Activated T-cell treated with anti-CD3 and anti-CD28 coated beads, Interleukin-2, amount 50 U/mL, for 72 hours (primary cell): Measurements from ENCODE around the gene ADAMTS12. TPM values are rescaled to one million over a fixed set of nuclear protein-coding genes. Genes with fewer than 3 reads are reported as not detected.

Experiments
- ATAC-seq, 2 donors: fragments of 150-1000 bp; cut with Tn5 transposase; replicated peaks in 1 of 2; 2 replicates each; pipeline ENCODE4 v1.10.0; 2021; ENCODE audit warnings: moderate library complexity in 2 of 2, mild to moderate bottlenecking in 1 of 2
- DNase-seq, 2 donors: peaks; one replicate each; pipeline ENCODE4 v3.0.0; 2021 to 2022; ENCODE audit warnings: mixed read lengths in 1 of 2
- H3K27ac Mint-ChIP-seq: one replicate; pipeline ENCODE4 v1.8.0; 2022; ENCODE audit warnings: mild to moderate bottlenecking, moderate library complexity, mixed read lengths
- H3K27me3 Mint-ChIP-seq: one replicate; pipeline ENCODE4 v1.8.0; 2022; ENCODE audit warnings: low read depth, mixed read lengths
- H3K36me3 Mint-ChIP-seq, 2 donors: one replicate each; pipeline ENCODE4 v1.8.0; 2022; ENCODE audit warnings: mixed read lengths in 2 of 2, mild to moderate bottlenecking in 1 of 2; ENCODE audit not compliant: insufficient read depth in 2 of 2
- H3K4me1 Mint-ChIP-seq: one replicate; pipeline ENCODE4 v1.8.0; 2022; ENCODE audit warnings: low read depth, mixed read lengths
- H3K4me3 Mint-ChIP-seq, 2 donors: one replicate each; pipeline ENCODE4 v1.8.0; 2022; ENCODE audit warnings: mild to moderate bottlenecking in 2 of 2, mixed read lengths in 2 of 2, moderate library complexity in 2 of 2
- H3K9me3 Mint-ChIP-seq, 2 donors: one replicate each; pipeline ENCODE4 v1.8.0; 2022; ENCODE audit warnings: mixed read lengths in 2 of 2
- total RNA-seq, 2 donors: library from RNA; stranded (reverse); gene quantifications; one replicate each; pipeline ENCODE4 v1.2.3, GENCODE V29; 2022

ADAMTS12 gene
- total RNA-seq, 2 donors from 2014 or later = 0.05 TPM; not detected in 1

DNA sequence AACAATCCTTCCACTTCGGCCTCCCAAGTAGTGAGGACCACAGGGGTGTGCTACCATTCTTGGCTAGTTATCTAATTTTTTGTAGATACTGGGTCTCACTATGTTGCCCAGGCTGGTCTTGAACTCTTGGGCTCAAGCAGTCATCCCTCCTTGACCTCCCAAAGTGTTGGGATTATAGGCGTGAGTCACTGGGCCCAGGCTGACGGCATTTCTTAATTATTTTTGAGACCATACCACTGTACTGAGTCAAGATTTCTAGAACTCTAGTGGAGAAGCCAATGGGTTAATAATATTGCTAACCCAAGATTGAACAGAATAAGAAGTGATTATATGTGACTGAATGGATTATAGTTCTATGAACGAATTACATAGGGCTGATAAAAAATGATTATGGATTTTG, 384.4 kb downstream of the ADAMTS12 start:
- Mint-ChIP-seq H3K27ac (no peak overlapping the region), H3K4me1 (no peaks in the 10 kb centered on the region), H3K4me3 (no peak overlapping the region), H3K9me3 (no peaks in the 10 kb centered on the region), H3K36me3 (no peaks in the 10 kb centered on the region), H3K27me3 (no peaks in the 10 kb centered on the region)
- DNase-seq = no peak
- no peak for ATAC-seq

DNA sequence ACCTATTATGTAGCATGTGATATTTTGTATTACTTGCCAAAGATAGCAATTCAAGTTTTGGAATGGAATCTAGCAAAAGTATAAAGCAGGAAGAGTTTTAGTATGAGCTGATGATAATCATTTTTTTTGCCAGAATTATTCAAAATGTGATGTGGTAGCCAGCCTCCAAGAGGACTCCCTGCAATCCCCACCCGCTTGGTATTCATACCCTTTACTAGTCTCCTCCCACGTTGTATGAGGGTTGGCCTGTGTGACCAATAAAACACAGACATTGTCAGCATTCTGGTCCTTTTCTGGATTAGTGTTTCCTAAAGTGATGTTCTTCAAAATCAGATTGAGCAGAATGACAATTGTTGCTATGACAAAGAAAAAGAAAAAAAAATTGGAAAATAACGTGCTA, 387.2 kb downstream of the ADAMTS12 start:
- H3K4me1 Mint-ChIP-seq = no peaks in the 10 kb centered on the region

GRCh38 chr5:33501899-33502298, 389.9 kb downstream of the ADAMTS12 start:
- H3K4me1 Mint-ChIP-seq = no peaks in the 10 kb centered on the region
- DNase-seq = no peak
- no peaks in the 10 kb centered on the region for H3K36me3 Mint-ChIP-seq
- H3K27ac Mint-ChIP-seq = no peak overlapping the region
- H3K27me3 Mint-ChIP-seq = no peaks in the 10 kb centered on the region
- H3K9me3 Mint-ChIP-seq = no peaks in the 10 kb centered on the region
- H3K4me3 Mint-ChIP-seq = no peak overlapping the region
- no peak for ATAC-seq

More for the DNA sequence above, 387.2 kb downstream of the ADAMTS12 start:
- Mint-ChIP-seq H3K36me3 (no peaks in the 10 kb centered on the region), H3K27ac (no peak overlapping the region), H3K4me3 (no peak overlapping the region), H3K27me3 (no peaks in the 10 kb centered on the region), H3K9me3 (no peaks in the 10 kb centered on the region)
- DNase-seq (no peak), ATAC-seq (no peak)

GRCh38 chr5:33501260-33501659, 390.5 kb downstream of the ADAMTS12 start:
- Mint-ChIP-seq H3K27ac (no peak overlapping the region), H3K9me3 (no peaks in the 10 kb centered on the region), H3K4me1 (no peaks in the 10 kb centered on the region), H3K4me3 (no peak overlapping the region), H3K36me3 (no peaks in the 10 kb centered on the region), H3K27me3 (no peaks in the 10 kb centered on the region)
- DNase-seq = no peak
- ATAC-seq = no peak

DNA sequence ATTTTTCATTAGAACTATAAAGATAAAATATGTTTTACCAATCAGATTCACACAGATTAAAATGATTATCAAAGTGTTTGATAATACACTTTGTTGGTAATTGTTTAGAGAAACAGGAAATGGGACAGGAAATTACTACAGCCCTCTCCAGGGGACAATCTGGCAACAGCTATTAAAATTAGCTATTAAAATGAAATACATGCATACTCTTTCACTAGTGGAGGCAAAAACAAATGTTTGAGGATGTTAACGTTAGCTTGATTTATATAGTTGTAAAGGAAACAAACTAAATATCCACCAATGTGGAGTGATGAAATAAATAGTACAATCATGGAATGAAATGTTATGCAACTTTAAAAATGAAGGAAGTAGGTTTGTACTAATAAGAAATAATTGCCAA, 397.3 kb downstream of the ADAMTS12 start:
- no peak for ATAC-seq
- no peak overlapping the region for H3K4me3 Mint-ChIP-seq
- no peaks in the 10 kb centered on the region for H3K9me3 Mint-ChIP-seq
- no peak overlapping the region for H3K27ac Mint-ChIP-seq
- no peaks in the 10 kb centered on the region for H3K4me1 Mint-ChIP-seq
- H3K36me3 Mint-ChIP-seq = no peaks in the 10 kb centered on the region
- no peak for DNase-seq
- H3K27me3 Mint-ChIP-seq = no peaks in the 10 kb centered on the region

- H3K27ac Mint-ChIP-seq = no peak overlapping the region
- H3K27me3 Mint-ChIP-seq = no peaks in the 10 kb centered on the region
- no peak for ATAC-seq
- H3K4me3 Mint-ChIP-seq = no peak overlapping the region
- no peak for DNase-seq
- no peaks in the 10 kb centered on the region for H3K9me3 Mint-ChIP-seq
- H3K36me3 Mint-ChIP-seq = no peaks in the 10 kb centered on the region
- no peaks in the 10 kb centered on the region for H3K4me1 Mint-ChIP-seq
Measured at GRCh38 chr5:33491941-33492340, 399.8 kb downstream of the ADAMTS12 start.

DNA sequence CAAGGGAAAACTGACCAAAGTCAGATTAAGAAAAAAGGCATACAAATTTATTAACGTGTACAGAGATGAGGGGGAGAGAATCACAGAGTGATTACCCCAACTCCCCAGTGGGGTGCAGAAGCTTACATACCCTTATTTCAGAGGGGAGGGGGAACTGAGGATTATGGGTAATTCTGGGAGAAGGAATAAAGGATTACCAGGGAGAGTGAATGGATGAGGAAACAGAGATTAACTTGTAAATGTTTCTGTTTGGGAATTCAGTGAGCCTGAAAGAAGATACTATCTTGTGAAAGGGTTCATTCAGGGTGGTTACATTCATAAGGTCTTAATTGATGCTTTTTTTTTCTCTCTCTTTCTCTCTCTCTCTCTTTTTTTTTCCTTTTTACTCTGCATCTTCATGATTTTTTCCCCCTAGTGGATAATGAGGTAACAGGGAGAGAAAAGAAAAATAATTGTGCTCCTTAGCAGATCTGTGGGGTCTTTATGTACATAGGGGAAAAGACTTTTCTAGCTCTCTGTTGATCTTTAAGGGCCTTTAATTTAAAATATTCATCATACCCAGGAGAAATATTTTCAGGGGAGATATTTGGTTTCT, 401.6 kb downstream of the ADAMTS12 start:
- H3K27me3 Mint-ChIP-seq = no peaks in the 10 kb centered on the region
- no peak overlapping the region for H3K4me3 Mint-ChIP-seq
- no peak for ATAC-seq
- no peaks in the 10 kb centered on the region for H3K9me3 Mint-ChIP-seq
- DNase-seq = no peak
- no peaks in the 10 kb centered on the region for H3K4me1 Mint-ChIP-seq
- no peak overlapping the region for H3K27ac Mint-ChIP-seq
- H3K36me3 Mint-ChIP-seq = no peaks in the 10 kb centered on the region

- H3K4me3 Mint-ChIP-seq = no peak overlapping the region
- no peaks in the 10 kb centered on the region for H3K9me3 Mint-ChIP-seq
- DNase-seq = no peak
Measured at GRCh38 chr5:33489481-33490067, 402.2 kb downstream of the ADAMTS12 start.

GRCh38 chr5:33488558-33489355, 403.0 kb downstream of the ADAMTS12 start:
- no peak for DNase-seq
- H3K27ac Mint-ChIP-seq = no peak overlapping the region
- no peaks in the 10 kb centered on the region for H3K9me3 Mint-ChIP-seq
- H3K4me3 Mint-ChIP-seq = no peak overlapping the region
- no peaks in the 10 kb centered on the region for H3K27me3 Mint-ChIP-seq
- no peaks in the 10 kb centered on the region for H3K4me1 Mint-ChIP-seq
- peak in 1 of 2 donors; percentile 24 for ATAC-seq
- no peaks in the 10 kb centered on the region for H3K36me3 Mint-ChIP-seq

More at GRCh38 chr5:33489481-33490067, 402.2 kb downstream of the ADAMTS12 start:
- Mint-ChIP-seq H3K36me3 (no peaks in the 10 kb centered on the region), H3K4me1 (no peaks in the 10 kb centered on the region), H3K27ac (no peak overlapping the region), H3K27me3 (no peaks in the 10 kb centered on the region)
- no peak for ATAC-seq

DNA sequence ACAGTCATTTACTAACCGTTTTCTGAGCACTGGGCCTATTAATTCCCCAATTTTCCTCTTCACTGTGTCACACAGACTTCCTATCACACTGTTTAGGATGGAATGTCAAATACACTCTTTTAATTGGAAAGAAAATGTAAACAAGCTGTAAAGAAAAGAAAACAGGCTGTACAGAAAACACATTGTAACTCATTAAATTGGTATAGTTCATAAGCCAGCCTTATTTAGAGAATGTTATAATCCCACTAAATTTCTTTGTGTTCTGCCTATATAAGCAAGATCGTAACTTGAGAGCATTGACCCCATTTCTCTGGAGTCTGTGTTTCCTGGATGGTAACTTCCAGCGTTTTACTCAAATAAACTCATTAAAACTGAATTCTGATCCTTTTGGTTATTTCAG, 404.6 kb downstream of the ADAMTS12 start:
- Mint-ChIP-seq H3K9me3 (no peaks in the 10 kb centered on the region), H3K27me3 (no peaks in the 10 kb centered on the region), H3K27ac (no peak overlapping the region), H3K4me1 (no peaks in the 10 kb centered on the region), H3K4me3 (no peak overlapping the region), H3K36me3 (peaks cover 0 to 4% of the 10 kb centered on the region in 2 donors)
- DNase-seq = no peak
- ATAC-seq = no peak

DNA sequence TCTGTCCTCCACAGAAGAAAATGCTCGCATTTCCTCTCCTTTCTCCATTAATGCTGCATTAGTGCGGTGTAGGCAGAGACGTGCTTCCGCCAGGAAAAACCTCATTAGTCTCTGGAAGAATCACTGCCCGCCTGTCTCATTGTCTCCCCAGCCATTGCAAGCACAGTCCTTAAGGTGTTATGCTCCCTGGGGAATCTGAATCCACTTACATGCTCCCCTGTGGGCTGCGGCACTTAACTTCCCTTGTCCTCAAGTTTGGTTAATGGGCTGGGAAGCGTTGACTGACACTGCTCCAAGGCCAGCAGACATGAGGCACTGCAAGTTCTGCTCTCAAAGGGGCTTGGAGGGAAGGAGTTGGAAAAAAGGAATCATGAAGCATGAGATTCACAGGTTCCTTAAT, 409.5 kb downstream of the ADAMTS12 start:
- H3K9me3 Mint-ChIP-seq = no peaks in the 10 kb centered on the region
- H3K27me3 Mint-ChIP-seq = no peaks in the 10 kb centered on the region
- no peaks in the 10 kb centered on the region for H3K4me1 Mint-ChIP-seq
- ATAC-seq = no peak
- H3K36me3 Mint-ChIP-seq = peaks cover 0 to 4% of the 10 kb centered on the region in 2 donors
- DNase-seq = no peak
- no peak overlapping the region for H3K27ac Mint-ChIP-seq
- no peak overlapping the region for H3K4me3 Mint-ChIP-seq

DNA sequence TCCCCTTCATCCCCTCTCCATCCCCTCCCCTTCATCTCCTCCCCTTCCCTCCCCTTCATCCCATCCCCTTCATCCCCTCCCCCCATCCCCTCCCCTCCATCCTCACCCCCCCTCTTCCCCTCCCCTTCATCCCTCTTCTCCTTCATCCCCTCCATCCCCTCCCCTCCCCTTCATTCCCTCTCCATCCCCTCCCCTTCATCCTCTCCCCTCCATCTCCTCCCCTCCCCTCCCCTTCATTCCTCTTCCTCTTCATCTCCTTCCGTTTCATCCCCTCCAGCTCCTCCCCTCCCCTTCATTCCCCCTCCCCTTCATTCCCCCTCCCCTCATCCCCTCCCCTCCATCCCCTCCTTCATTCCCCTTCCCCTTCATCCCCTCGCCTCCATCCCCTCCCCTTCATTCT, 410.9 kb downstream of the ADAMTS12 start:
- Mint-ChIP-seq H3K27me3 (no peaks in the 10 kb centered on the region), H3K4me3 (no peak overlapping the region), H3K27ac (no peak overlapping the region), H3K36me3 (peaks cover 4 to 13% of the 10 kb centered on the region in 2 donors), H3K4me1 (no peaks in the 10 kb centered on the region), H3K9me3 (no peaks in the 10 kb centered on the region)
- ATAC-seq = no peak
- no peak for DNase-seq

DNA sequence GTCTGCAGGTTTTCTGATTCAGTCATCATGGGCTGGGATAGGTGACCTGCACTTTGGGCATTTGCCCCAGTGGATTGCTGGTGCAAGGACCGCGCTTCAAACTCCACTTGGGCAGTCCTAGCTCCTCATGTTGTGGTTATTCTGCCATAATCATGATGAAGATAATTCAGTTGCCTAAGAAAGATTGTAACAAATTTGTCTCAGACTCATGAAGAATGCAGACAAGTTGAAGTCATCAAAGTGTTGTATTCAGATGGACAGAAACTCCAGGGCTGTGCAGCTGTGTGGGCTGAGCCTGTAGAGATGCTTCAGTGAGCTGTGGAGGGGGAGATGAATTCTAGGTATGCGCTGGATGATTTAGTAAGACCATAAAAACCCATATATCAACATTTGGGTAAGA, 412.5 kb downstream of the ADAMTS12 start:
- Mint-ChIP-seq H3K27ac (no peak overlapping the region), H3K4me1 (no peaks in the 10 kb centered on the region), H3K9me3 (peaks cover 5 to 6% of the 10 kb centered on the region in 2 donors), H3K4me3 (no peak overlapping the region), H3K36me3 (peaks cover 14 to 29% of the 10 kb centered on the region in 2 donors), H3K27me3 (no peaks in the 10 kb centered on the region)
- DNase-seq (no peak), ATAC-seq (no peak)
